PC-3 (cell line): ENCODE measurements around the gene HS3ST5. TPM values are rescaled to one million over a fixed set of nuclear protein-coding genes. Genes with fewer than 3 reads are reported as not detected.

Source experiments
- ATAC-seq: fragments of 200-7000 bp; cut with Tn5 transposase; 2 replicates; pipeline ENCODE4 v1.9.1; 2020; ENCODE audit warnings: mild to moderate bottlenecking, moderate library complexity
- BruUV-seq: library from RNA; stranded (reverse); fragments of 400-500 nt; replicated peaks from 2 replicates; lab custom pipeline; 2021; lab: Mats Ljungman, UMichigan
- CTCF ChIA-PET: fragments of 300-600 bp; sonication (Branson Sonifier 250); formaldehyde crosslinking; loops from one replicate; lab custom pipeline; 2022; ENCODE audit warnings: antibody characterized with exemption; lab: Charles Lee
- POLR2A ChIA-PET: fragments of 300-600 bp; sonication (Branson Sonifier 250); formaldehyde crosslinking; loops from one replicate; lab custom pipeline; 2022; ENCODE audit warnings: antibody characterized with exemption; ENCODE audit not compliant: unreplicated experiment; lab: Charles Lee
- DNase-seq: peaks from one replicate; pipeline ENCODE4 v3.0.0-alpha.2; 2015
- H2AFZ ChIP-seq: fragments of 300-600 bp; sonication (generic); 2 replicates; pipeline ENCODE4 v1.6.0; 2016; ENCODE audit warnings: antibody characterized with exemption, low read length
- H3F3A ChIP-seq: fragments of 300-600 bp; sonication (generic); one replicate; pipeline ENCODE4 v1.6.0; 2017; ENCODE audit warnings: antibody characterized with exemption, low read length, control low read depth, mild to moderate bottlenecking; ENCODE audit not compliant: unreplicated experiment
- H3K27ac ChIP-seq: fragments of 300-600 bp; sonication (generic); 2 replicates; pipeline ENCODE4 v1.5.1; 2016; ENCODE audit warnings: mild to moderate bottlenecking, low read length
- H3K27me3 ChIP-seq: fragments of 300-600 bp; sonication (generic); 2 replicates; pipeline ENCODE4 v1.6.1; 2016; ENCODE audit warnings: low read length, mixed read lengths
- H3K36me3 ChIP-seq: fragments of 300-600 bp; sonication (generic); 2 replicates; pipeline ENCODE4 v1.6.1; 2016; ENCODE audit warnings: low read depth, mixed run types, low read length, mixed read lengths
- H3K4me1 ChIP-seq: fragments of 300-600 bp; sonication (generic); 2 replicates; pipeline ENCODE4 v1.5.1; 2016; ENCODE audit warnings: low read length; ENCODE audit not compliant: insufficient read depth
- H3K4me2 ChIP-seq: fragments of 300-600 bp; sonication (generic); 2 replicates; pipeline ENCODE4 v1.6.0; 2016; ENCODE audit warnings: low read length
- H3K4me3 ChIP-seq: fragments of 300-600 bp; sonication (generic); 2 replicates; pipeline ENCODE4 v1.5.1; 2016; ENCODE audit warnings: mild to moderate bottlenecking, low read length, mixed read lengths
- H3K79me2 ChIP-seq: fragments of 300-600 bp; sonication (generic); 2 replicates; pipeline ENCODE4 v1.6.1; 2017; ENCODE audit warnings: low read length, mixed read lengths
- H3K9ac ChIP-seq: fragments of 300-600 bp; sonication (generic); 2 replicates; pipeline ENCODE4 v1.6.0; 2016; ENCODE audit warnings: mild to moderate bottlenecking, low read length
- H3K9me2 ChIP-seq: fragments of 300-600 bp; sonication (generic); replicated peaks from 2 replicates; pipeline ENCODE4 v1.6.1; 2016; ENCODE audit warnings: mixed run types, low read length, mixed read lengths
- H3K9me3 ChIP-seq: fragments of 300-600 bp; sonication (generic); 2 replicates; pipeline ENCODE4 v1.6.1; 2016; ENCODE audit warnings: low read length, mixed read lengths
- H4K20me1 ChIP-seq: fragments of 300-600 bp; sonication (generic); 2 replicates; pipeline ENCODE4 v1.6.1; 2016; ENCODE audit warnings: low read length, mixed read lengths
- EZH2 ChIP-seq: fragments of 300-600 bp; sonication (generic); IDR thresholded peaks from one replicate; pipeline ENCODE4 v1.6.1; 2017; ENCODE audit warnings: antibody characterized with exemption, mild to moderate bottlenecking, low read length; ENCODE audit not compliant: unreplicated experiment
- EZH2phosphoT487 ChIP-seq: fragments of 300-600 bp; sonication (generic); IDR thresholded peaks from 2 replicates; pipeline ENCODE4 v1.6.1; 2018; ENCODE audit warnings: mild to moderate bottlenecking, antibody characterized with exemption, low read length, borderline replicate concordance
- intact Hi-C: fragments of 100-400 bp; cut with micrococcal nuclease; formaldehyde crosslinking; loops from 2 replicates; pipeline ENCODE4 v1.9.0; 2023
- total RNA-seq: library from RNA; depleted of rRNA; stranded (reverse); fragments of >200 nt; gene quantifications from 2 replicates; pipeline ENCODE4 v1.2.3, GENCODE V29; 2014
- TF ChIP-seq, protein P1 (sequence below): fragments of 300-600 bp; sonication (generic); conservative IDR thresholded peaks from 2 replicates; pipeline ENCODE4 v1.5.1; 2017; ENCODE audit warnings: antibody characterized with exemption, low read depth, mild to moderate bottlenecking, low read length

The HS3ST5 gene
- total RNA-seq, 1 experiment from 2014 or later, result 1.2 TPM

DNA sequence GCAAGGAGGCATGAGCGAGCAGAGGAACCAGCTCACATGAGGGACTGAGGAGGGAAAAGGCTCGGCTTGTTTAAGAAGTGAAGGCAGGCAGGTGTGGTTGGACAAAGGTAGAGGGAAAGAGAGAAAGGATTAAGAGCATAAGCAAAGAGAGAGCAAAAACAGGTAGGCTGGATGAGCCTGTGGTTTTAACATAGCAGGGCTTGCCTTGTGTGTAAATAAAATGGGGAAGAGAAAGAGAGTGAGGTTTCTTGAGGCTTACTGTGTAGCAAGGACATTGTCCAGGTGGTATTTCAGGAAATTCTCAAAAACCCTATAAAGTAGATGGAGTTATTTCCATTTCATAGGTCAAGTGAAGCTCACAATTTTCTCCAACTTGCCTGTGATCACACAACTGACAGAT, 278.0 kb downstream of the HS3ST5 start:
- H3K27ac ChIP-seq, result no peak overlapping the region
- intact Hi-C loops, result no loop called here
- no peaks in the 10 kb centered on the region for H3K9me2 ChIP-seq
- TF ChIP-seq EZH2phosphoT487 (no peak), EZH2 (no peak)
- TF ChIP-seq, protein P1, sequence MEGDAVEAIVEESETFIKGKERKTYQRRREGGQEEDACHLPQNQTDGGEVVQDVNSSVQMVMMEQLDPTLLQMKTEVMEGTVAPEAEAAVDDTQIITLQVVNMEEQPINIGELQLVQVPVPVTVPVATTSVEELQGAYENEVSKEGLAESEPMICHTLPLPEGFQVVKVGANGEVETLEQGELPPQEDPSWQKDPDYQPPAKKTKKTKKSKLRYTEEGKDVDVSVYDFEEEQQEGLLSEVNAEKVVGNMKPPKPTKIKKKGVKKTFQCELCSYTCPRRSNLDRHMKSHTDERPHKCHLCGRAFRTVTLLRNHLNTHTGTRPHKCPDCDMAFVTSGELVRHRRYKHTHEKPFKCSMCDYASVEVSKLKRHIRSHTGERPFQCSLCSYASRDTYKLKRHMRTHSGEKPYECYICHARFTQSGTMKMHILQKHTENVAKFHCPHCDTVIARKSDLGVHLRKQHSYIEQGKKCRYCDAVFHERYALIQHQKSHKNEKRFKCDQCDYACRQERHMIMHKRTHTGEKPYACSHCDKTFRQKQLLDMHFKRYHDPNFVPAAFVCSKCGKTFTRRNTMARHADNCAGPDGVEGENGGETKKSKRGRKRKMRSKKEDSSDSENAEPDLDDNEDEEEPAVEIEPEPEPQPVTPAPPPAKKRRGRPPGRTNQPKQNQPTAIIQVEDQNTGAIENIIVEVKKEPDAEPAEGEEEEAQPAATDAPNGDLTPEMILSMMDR, result no peak
- no peaks in the 10 kb centered on the region for H3K4me1 ChIP-seq
- ChIA-PET CTCF (no interaction called here), POLR2A (no interaction called here)
- no peak for ATAC-seq
- H3K4me2 ChIP-seq, result no peak overlapping the region
- no peak overlapping the region for H3K4me3 ChIP-seq
- no peaks in the 10 kb centered on the region for H3F3A ChIP-seq
- no peak overlapping the region for H3K9ac ChIP-seq
- H3K36me3 ChIP-seq, result no peaks in the 10 kb centered on the region
- DNase-seq, result no peak
- no peaks in the 10 kb centered on the region for H4K20me1 ChIP-seq
- H3K9me3 ChIP-seq, result no peaks in the 10 kb centered on the region
- no peaks in the 10 kb centered on the region for H3K27me3 ChIP-seq
- no peaks in the 10 kb centered on the region for H3K79me2 ChIP-seq
- BruUV-seq, result no TSS peak
- H2AFZ ChIP-seq, result no peak overlapping the region

DNA sequence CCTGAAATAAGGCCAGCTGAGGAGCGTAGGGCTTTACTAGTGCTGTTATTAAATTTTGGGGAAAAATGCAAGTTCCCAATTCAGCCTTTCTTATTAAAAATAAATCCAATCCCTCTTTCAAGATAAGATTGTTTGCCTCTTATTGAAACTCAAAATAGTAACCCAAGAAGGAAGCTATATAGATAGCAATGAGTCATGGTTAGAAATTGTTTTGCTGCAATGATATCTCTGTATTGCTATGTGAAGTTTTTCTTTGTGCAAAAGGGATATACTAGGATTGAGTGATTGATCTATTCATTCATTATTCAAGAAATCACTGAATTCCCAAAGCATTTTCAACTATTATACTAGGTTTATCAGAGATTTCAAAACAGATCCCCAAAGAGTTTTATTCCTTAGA, 278.9 kb downstream of the HS3ST5 start:
- POLR2A ChIA-PET, result no interaction called here
- TF ChIP-seq EZH2phosphoT487 (no peak), EZH2 (no peak)
- TF ChIP-seq, protein P1, result no peak
- no peaks in the 10 kb centered on the region for H3K79me2 ChIP-seq
- BruUV-seq, result no TSS peak
- H3K9ac ChIP-seq, result no peak overlapping the region
- H3K27ac ChIP-seq, result no peak overlapping the region
- H2AFZ ChIP-seq, result no peak overlapping the region
- no peaks in the 10 kb centered on the region for H3K36me3 ChIP-seq
- H3K9me3 ChIP-seq, result no peaks in the 10 kb centered on the region
- no peak overlapping the region for H3K4me3 ChIP-seq
- ATAC-seq, result no peak
- H3K27me3 ChIP-seq, result no peaks in the 10 kb centered on the region
- CTCF ChIA-PET, result no interaction called here
- H3F3A ChIP-seq, result no peaks in the 10 kb centered on the region
- intact Hi-C loops, result no loop called here
- H4K20me1 ChIP-seq, result no peaks in the 10 kb centered on the region
- DNase-seq, result no peak
- no peaks in the 10 kb centered on the region for H3K9me2 ChIP-seq
- H3K4me1 ChIP-seq, result no peaks in the 10 kb centered on the region
- no peak overlapping the region for H3K4me2 ChIP-seq

DNA sequence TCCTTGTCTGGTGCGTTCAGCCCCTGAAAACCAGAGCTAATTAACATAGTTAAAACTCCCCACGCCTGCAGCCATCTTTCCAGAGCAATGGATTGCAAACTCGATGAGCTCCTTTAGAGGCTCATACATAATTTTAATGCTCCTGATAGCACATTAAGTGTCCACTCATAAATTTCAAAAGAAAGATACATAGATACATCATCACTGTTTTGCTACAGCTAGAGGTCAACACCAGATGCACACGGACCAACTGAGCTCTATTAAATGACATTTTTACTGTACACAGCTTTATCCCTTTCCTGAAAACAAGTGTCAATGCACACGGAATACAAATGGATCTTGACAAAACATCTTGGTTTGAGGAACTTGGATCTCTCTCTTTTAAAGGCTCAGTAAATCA, 280.6 kb downstream of the HS3ST5 start:
- no peak overlapping the region for H2AFZ ChIP-seq
- H3K36me3 ChIP-seq, result no peaks in the 10 kb centered on the region
- H3F3A ChIP-seq, result no peaks in the 10 kb centered on the region
- CTCF ChIA-PET, result interaction anchor here (0.7 kb wide), 1 partner anchor 79 kb away, joined by 3 read pairs; no protein-coding TSS in a partner anchor
- H3K9ac ChIP-seq, result no peak overlapping the region
- no peak overlapping the region for H3K4me2 ChIP-seq
- intact Hi-C loops, result no loop called here
- no peaks in the 10 kb centered on the region for H3K27me3 ChIP-seq
- H3K4me3 ChIP-seq, result no peak overlapping the region
- H3K27ac ChIP-seq, result no peak overlapping the region
- DNase-seq (no peak), ATAC-seq (no peak)
- no peaks in the 10 kb centered on the region for H3K4me1 ChIP-seq
- H3K79me2 ChIP-seq, result no peaks in the 10 kb centered on the region
- no peaks in the 10 kb centered on the region for H3K9me2 ChIP-seq
- TF ChIP-seq, protein P1, result no peak
- TF ChIP-seq EZH2phosphoT487 (no peak), EZH2 (no peak)
- POLR2A ChIA-PET, result no interaction called here
- BruUV-seq, result no TSS peak
- H3K9me3 ChIP-seq, result no peaks in the 10 kb centered on the region
- H4K20me1 ChIP-seq, result no peaks in the 10 kb centered on the region
